ENCODE results near the gene CFAP100.

Gene CFAP100

DNA sequence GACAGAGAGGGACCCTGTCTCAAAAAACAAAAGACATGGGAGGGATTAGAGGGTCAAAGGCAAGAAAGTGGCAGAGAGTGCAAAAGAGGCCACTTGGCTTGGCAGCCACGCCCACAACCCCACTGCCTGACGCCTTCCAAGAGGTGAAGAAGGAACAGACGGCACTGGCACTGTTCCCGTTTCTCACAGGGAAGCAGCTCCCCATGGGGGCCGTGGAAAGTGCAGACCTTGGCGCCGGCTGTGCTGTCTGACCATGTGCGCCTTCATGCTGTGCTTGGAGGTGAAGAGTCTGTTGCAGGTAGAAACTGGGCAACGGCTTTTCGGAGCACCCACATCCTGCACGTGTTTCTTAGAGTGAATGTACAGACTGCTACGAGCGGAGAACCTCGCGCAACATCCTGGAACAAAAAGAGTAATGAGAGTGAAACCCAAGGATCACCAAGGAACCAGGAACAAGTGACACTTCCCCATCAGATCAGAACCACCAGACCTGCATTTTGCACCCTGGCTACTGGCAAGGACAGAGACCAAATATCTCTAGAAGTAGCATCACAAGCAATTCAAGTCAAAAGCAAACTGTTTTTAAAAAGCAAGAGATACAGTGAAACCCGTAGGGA is 71.3 kb downstream of the CFAP100 start:
- H3K79me2 ChIP-seq (ENCODE audit: insufficient read depth, low read depth), result peaks cover 14% of the 10 kb centered on the region
- no peak overlapping the region for H3K4me3 ChIP-seq (IDR thresholded peaks at IDR 0.05; ENCODE audit: insufficient read depth, low read depth, low read length)
- TF ChIP-seq, protein P1, sequence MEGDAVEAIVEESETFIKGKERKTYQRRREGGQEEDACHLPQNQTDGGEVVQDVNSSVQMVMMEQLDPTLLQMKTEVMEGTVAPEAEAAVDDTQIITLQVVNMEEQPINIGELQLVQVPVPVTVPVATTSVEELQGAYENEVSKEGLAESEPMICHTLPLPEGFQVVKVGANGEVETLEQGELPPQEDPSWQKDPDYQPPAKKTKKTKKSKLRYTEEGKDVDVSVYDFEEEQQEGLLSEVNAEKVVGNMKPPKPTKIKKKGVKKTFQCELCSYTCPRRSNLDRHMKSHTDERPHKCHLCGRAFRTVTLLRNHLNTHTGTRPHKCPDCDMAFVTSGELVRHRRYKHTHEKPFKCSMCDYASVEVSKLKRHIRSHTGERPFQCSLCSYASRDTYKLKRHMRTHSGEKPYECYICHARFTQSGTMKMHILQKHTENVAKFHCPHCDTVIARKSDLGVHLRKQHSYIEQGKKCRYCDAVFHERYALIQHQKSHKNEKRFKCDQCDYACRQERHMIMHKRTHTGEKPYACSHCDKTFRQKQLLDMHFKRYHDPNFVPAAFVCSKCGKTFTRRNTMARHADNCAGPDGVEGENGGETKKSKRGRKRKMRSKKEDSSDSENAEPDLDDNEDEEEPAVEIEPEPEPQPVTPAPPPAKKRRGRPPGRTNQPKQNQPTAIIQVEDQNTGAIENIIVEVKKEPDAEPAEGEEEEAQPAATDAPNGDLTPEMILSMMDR (conservative IDR thresholded peaks at IDR 0.05; ENCODE audit: low read depth, low read length), result no peak
- peaks cover 9% of the 10 kb centered on the region; the same call in 1 of the 2 replicates for H3K36me3 ChIP-seq (ENCODE audit: insufficient read depth)
- no peak overlapping the region for H3K4me2 ChIP-seq
- no peak overlapping the region for H3K27ac ChIP-seq
- no peaks in the 10 kb centered on the region for H3K27me3 ChIP-seq (ENCODE audit: insufficient read depth, low read depth)
- no peaks in the 10 kb centered on the region for H4K20me1 ChIP-seq (ENCODE audit: insufficient read depth)
- no peaks in the 10 kb centered on the region for H3K4me1 ChIP-seq (ENCODE audit: low read depth, poor library complexity, severe bottlenecking)
- H3K9ac ChIP-seq, result no peak overlapping the region
- no peak overlapping the region for H2AFZ ChIP-seq (ENCODE audit: low read depth)

- Histone ChIP-seq H3K36me3 (ENCODE audit: insufficient read depth) (peaks cover 10% of the 10 kb centered on the region; the same call in 1 of the 2 replicates), H3K4me3 (IDR thresholded peaks at IDR 0.05; ENCODE audit: insufficient read depth, low read depth, low read length) (no peak overlapping the region)
These were observed 72.3 kb downstream of the CFAP100 start for GRCh38 chr3:126466886-126467610.

DNA sequence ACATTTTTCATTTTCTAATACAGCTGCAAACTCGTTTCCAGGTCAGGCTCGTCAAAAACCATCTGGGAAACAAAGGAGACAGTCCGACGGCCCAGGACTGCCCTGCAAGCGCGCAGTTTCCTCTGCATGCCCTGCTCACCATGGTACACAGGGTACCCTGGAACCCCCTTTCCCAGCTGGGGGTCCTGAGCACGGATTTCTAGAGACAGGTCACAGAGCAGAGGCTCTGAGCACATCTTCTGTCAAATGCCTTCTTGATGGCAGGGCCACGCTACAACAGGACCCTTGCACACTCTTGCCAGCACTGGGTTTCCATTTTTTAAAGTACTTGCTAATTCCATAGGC is 72.9 kb downstream of the CFAP100 start:
- H3K4me2 ChIP-seq, result no peak overlapping the region
- TF ChIP-seq, protein P1 (conservative IDR thresholded peaks at IDR 0.05; ENCODE audit: low read depth, low read length), result no peak
- no peaks in the 10 kb centered on the region for H3K27me3 ChIP-seq (ENCODE audit: insufficient read depth, low read depth)
- peaks cover 25% of the 10 kb centered on the region for H3K79me2 ChIP-seq (ENCODE audit: insufficient read depth, low read depth)
- H3K9ac ChIP-seq, result no peak overlapping the region
- H3K27ac ChIP-seq, result no peak overlapping the region
- peaks cover 10% of the 10 kb centered on the region; the same call in 1 of the 2 replicates for H3K36me3 ChIP-seq (ENCODE audit: insufficient read depth)
- no peak overlapping the region for H3K4me3 ChIP-seq (IDR thresholded peaks at IDR 0.05; ENCODE audit: insufficient read depth, low read depth, low read length)
- H4K20me1 ChIP-seq (ENCODE audit: insufficient read depth), result no peaks in the 10 kb centered on the region
- H2AFZ ChIP-seq (ENCODE audit: low read depth), result no peak overlapping the region
- peaks cover 2% of the 10 kb centered on the region for H3K4me1 ChIP-seq (ENCODE audit: low read depth, poor library complexity, severe bottlenecking)

More at GRCh38 chr3:126466886-126467610, 72.3 kb downstream of the CFAP100 start:
- Histone ChIP-seq H3K79me2 (ENCODE audit: insufficient read depth, low read depth) (peaks cover 21% of the 10 kb centered on the region), H3K27ac (no peak overlapping the region), H2AFZ (ENCODE audit: low read depth) (no peak overlapping the region), H3K4me1 (ENCODE audit: low read depth, poor library complexity, severe bottlenecking) (no peaks in the 10 kb centered on the region), H4K20me1 (ENCODE audit: insufficient read depth) (no peaks in the 10 kb centered on the region), H3K9ac (no peak overlapping the region), H3K27me3 (ENCODE audit: insufficient read depth, low read depth) (no peaks in the 10 kb centered on the region), H3K4me2 (no peak overlapping the region)
- TF ChIP-seq, protein P1 (conservative IDR thresholded peaks at IDR 0.05; ENCODE audit: low read depth, low read length), result no peak

DNA sequence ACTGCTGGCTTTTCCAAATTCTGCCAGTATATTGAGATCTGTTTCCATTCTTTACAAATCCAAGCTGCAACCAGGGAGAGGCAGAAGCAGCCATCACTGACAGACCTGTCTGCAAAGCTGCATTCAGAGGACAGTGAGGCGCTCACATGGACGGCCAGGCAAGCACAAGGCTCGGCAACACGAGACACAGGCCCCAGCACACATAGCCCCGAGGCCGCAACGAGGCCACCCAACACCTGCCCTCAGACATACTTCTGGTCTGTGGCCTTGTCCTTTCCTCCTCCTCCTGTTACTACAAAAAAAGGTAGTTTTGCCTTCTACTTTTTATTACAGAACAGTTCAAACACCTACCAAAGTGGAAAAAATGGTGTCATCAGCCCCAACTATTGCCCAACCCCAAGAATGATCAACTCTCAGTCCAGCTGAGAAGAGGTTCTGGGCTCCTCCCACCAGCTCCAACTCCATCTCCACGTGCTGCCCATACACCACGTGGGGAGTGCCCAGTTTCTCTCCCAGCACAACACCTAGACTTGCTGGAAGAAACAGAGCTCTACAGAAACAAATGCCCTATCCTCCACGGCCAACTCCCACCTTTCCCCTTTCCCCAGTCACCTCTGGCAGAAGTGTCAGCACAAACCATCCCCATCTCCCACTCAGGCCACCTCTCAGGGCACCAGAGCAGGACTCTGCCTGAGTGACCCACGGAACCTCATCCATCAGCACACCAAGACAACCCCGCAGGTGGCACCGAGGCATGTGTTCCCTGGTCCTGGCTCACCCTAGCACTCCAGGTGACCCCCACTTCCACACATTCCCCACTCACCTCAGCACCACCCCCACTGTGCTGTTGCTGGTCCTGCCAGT is 73.6 kb downstream of the CFAP100 start:
- Histone ChIP-seq H3K36me3 (ENCODE audit: insufficient read depth) (peaks cover 10% of the 10 kb centered on the region; the same call in 1 of the 2 replicates), H3K4me3 (IDR thresholded peaks at IDR 0.05; ENCODE audit: insufficient read depth, low read depth, low read length) (no peak overlapping the region), H3K27ac (no peak overlapping the region), H3K4me2 (no peak overlapping the region), H3K79me2 (ENCODE audit: insufficient read depth, low read depth) (peaks cover 32% of the 10 kb centered on the region), H4K20me1 (ENCODE audit: insufficient read depth) (no peaks in the 10 kb centered on the region), H3K9ac (no peak overlapping the region), H3K4me1 (ENCODE audit: low read depth, poor library complexity, severe bottlenecking) (peaks cover 7% of the 10 kb centered on the region), H3K27me3 (ENCODE audit: insufficient read depth, low read depth) (no peaks in the 10 kb centered on the region), H2AFZ (ENCODE audit: low read depth) (no peak overlapping the region)
- TF ChIP-seq, protein P1 (conservative IDR thresholded peaks at IDR 0.05; ENCODE audit: low read depth, low read length), result no peak
